ENCODE measurements around the gene ZNF423.
A peak's percentile ranks its signal among the peaks of the same experiment; 100 is the strongest.

Gene ZNF423

GRCh38 chr16:49809062-49809461 is 46.9 kb downstream of the ZNF423 start:
- Histone ChIP-seq H3K4me3 (replicated peaks; ENCODE audit: low read depth, low read length) (no peak overlapping the region), H3K36me3 (ENCODE audit: control insufficient read depth, insufficient read depth, low read length) (no peaks in the 10 kb centered on the region), H3K27me3 (replicated peaks; ENCODE audit: control insufficient read depth, insufficient read depth, low read length) (no peaks in the 10 kb centered on the region; the same call in none of the 2 replicates)
- TF ChIP-seq CTCF (IDR thresholded peaks at IDR 0.05; ENCODE audit: insufficient read depth, low read length, poor library complexity, severe bottlenecking), result no peak
- DNase-seq (ENCODE audit: extremely low read depth, insufficient read length), result no peak

GRCh38 chr16:49806446-49806845 is 49.5 kb downstream of the ZNF423 start:
- no peaks in the 10 kb centered on the region for H3K36me3 ChIP-seq (ENCODE audit: control insufficient read depth, insufficient read depth, low read length)
- H3K4me3 ChIP-seq (replicated peaks; ENCODE audit: low read depth, low read length), result no peak overlapping the region
- peaks cover 2% of the 10 kb centered on the region for H3K27me3 ChIP-seq (replicated peaks; ENCODE audit: control insufficient read depth, insufficient read depth, low read length)
- no peak for TF ChIP-seq CTCF (IDR thresholded peaks at IDR 0.05; ENCODE audit: insufficient read depth, low read length, poor library complexity, severe bottlenecking)
- DNase-seq (ENCODE audit: extremely low read depth, insufficient read length), result no peak

- no peak for DNase-seq (ENCODE audit: extremely low read depth, insufficient read length)
- Histone ChIP-seq H3K4me3 (replicated peaks; ENCODE audit: low read depth, low read length) (no peak overlapping the region), H3K27me3 (replicated peaks; ENCODE audit: control insufficient read depth, insufficient read depth, low read length) (peaks cover 3% of the 10 kb centered on the region), H3K36me3 (ENCODE audit: control insufficient read depth, insufficient read depth, low read length) (no peaks in the 10 kb centered on the region)
- TF ChIP-seq CTCF (IDR thresholded peaks at IDR 0.05; ENCODE audit: insufficient read depth, low read length, poor library complexity, severe bottlenecking), result no peak
Observed at GRCh38 chr16:49801290-49801689, 54.6 kb downstream of the ZNF423 start.

DNA sequence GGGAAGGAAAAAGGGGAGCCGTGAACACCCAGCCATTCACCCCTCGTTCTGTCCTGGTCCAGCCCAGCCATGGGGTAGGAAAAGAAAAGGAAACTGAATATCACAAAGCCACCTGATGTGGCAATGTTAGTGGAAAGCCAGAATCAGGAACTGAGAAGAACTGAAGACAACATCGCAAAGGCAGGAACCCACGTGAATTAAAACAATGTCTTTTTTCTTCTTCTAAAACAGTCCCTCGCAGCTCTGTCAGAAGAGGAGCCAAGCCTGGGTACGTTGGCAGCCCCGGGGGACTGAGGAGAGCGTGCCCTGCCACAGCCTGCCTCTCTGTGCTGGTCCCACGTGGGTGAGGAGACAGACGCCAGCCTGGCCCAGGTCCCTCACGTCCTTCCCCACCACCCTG is 55.0 kb downstream of the ZNF423 start:
- Histone ChIP-seq H3K4me3 (replicated peaks; ENCODE audit: low read depth, low read length) (no peak overlapping the region), H3K27me3 (replicated peaks; ENCODE audit: control insufficient read depth, insufficient read depth, low read length) (peaks cover 3% of the 10 kb centered on the region), H3K36me3 (ENCODE audit: control insufficient read depth, insufficient read depth, low read length) (no peaks in the 10 kb centered on the region)
- peak; percentile 8 for DNase-seq (ENCODE audit: extremely low read depth, insufficient read length)
- no peak for TF ChIP-seq CTCF (IDR thresholded peaks at IDR 0.05; ENCODE audit: insufficient read depth, low read length, poor library complexity, severe bottlenecking)

DNA sequence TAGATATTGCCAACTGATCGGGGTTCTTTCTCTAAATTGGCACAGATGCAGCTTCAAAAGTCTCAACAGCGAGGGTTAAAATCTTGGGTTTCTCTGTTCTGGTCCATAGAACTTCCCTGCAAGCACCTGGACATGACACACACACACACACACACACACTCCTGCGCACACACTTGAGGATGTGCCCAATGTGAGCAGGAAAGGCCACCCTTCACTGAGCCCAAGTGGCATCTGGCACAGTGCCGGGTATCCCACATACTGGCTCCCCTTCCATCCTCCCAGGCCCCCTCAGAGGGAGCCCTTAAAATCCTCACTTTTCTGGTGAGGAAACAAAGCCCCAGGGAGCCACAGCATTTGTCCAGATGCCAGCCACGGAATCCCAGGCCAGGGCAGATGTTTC is 55.5 kb downstream of the ZNF423 start:
- Histone ChIP-seq H3K4me3 (replicated peaks; ENCODE audit: low read depth, low read length) (no peak overlapping the region), H3K36me3 (ENCODE audit: control insufficient read depth, insufficient read depth, low read length) (no peaks in the 10 kb centered on the region), H3K27me3 (replicated peaks; ENCODE audit: control insufficient read depth, insufficient read depth, low read length) (peaks cover 3% of the 10 kb centered on the region)
- no peak for TF ChIP-seq CTCF (IDR thresholded peaks at IDR 0.05; ENCODE audit: insufficient read depth, low read length, poor library complexity, severe bottlenecking)
- DNase-seq (ENCODE audit: extremely low read depth, insufficient read length), result no peak

- no peaks in the 10 kb centered on the region for H3K36me3 ChIP-seq (ENCODE audit: control insufficient read depth, insufficient read depth, low read length)
- H3K27me3 ChIP-seq (replicated peaks; ENCODE audit: control insufficient read depth, insufficient read depth, low read length), result peaks cover 3% of the 10 kb centered on the region
- DNase-seq (ENCODE audit: extremely low read depth, insufficient read length), result no peak
- no peak for TF ChIP-seq CTCF (IDR thresholded peaks at IDR 0.05; ENCODE audit: insufficient read depth, low read length, poor library complexity, severe bottlenecking)
- H3K4me3 ChIP-seq (replicated peaks; ENCODE audit: low read depth, low read length), result no peak overlapping the region
Observed at GRCh38 chr16:49799172-49799571, 56.7 kb downstream of the ZNF423 start.
